SK-MEL-5 (cell line): Measurements from ENCODE around the gene DYNC1LI2. TPM values are rescaled to one million over a fixed set of nuclear protein-coding genes. Genes with fewer than 3 reads are reported as not detected.
"Not testable (repeated sequence)": the region's sequence is repeated elsewhere in the genome, so short reads cannot be mapped to it uniquely, and the experiment has no call there.

ENCODE experiments used
- DNase-seq: peaks from one replicate; pipeline ENCODE4 v3.0.0-alpha.2; 2016; ENCODE audit warnings: low read depth, low spot score
- in situ Hi-C: cut with HindIII; loops from 2 replicates; pipeline ENCODE4 v1.10.0; 2016; ENCODE audit warnings: low sequenced_read_pairs, high pct_unique_total_duplicates, low pct_unique_long_range_greater_than_20kb
- polyA plus RNA-seq, 2 experiments: library from polyadenylated mRNA; depleted of rRNA; stranded (reverse); fragments of >200 nt; gene quantifications; 2 replicates each; pipeline ENCODE4 v1.2.3, GENCODE V29; 2015
- total RNA-seq: library from RNA; depleted of rRNA; stranded (reverse); fragments of >200 nt; shearing (Covaris generic); gene quantifications from 2 replicates; pipeline ENCODE4 v1.2.3, GENCODE V29; 2014; rRNA removed

The DYNC1LI2 gene
- total RNA-seq = 118 and 127 TPM in 2 replicates
- 85.7 and 103 TPM in 2 replicates for polyA plus RNA-seq (2015; cell fraction: cytosol; rRNA removed)
- polyA plus RNA-seq (2015; cell fraction: nucleus; rRNA removed) = 533 and 591 TPM in 2 replicates

DNA sequence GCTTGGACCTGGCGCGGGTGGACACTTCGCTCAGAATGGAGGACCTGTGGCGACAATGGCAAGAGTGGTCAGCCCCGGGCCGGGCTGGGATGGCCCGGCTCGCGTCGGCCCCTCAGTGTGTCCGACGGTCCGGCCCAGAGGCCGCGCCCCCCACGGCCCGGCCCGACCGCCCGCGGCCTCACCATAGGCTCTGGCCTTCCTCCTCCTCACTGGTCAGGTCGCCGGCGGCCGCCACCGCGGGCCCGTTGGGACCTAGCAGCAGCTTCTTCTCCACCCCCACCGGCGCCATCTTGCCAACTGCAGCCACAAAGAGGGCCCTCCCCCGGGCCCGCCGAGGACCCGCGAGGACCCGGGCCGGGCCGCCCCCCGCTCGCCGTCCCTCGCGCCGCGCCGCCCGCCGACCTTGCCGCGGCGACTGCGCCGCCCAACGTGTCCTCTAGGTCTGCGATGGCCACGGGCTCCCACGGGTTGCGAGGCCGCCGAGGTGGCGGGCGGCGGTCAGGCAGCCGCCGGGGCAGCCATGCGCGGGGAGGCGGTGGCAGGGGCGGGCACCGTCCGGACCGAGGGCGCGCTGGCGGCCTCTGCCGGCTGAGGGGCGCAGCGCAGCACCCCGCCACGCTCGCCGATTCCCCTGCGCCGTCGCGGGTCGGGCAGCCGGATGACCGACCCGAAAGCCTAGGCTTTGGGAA, at the start of gene DYNC1LI2:
Gene DYNC1LI2 (minus strand): TSS at position 307 of the 689 bp plus-strand sequence. CDS start 18 bp downstream, at position 289.
- DNase-seq = peak; percentile 84
- in situ Hi-C loops = no loop called here

- no peak for DNase-seq
- in situ Hi-C loops = no loop called here
Measured at GRCh38 chr16:66800856-66801255, 49.4 kb upstream of the DYNC1LI2 start.

DNA sequence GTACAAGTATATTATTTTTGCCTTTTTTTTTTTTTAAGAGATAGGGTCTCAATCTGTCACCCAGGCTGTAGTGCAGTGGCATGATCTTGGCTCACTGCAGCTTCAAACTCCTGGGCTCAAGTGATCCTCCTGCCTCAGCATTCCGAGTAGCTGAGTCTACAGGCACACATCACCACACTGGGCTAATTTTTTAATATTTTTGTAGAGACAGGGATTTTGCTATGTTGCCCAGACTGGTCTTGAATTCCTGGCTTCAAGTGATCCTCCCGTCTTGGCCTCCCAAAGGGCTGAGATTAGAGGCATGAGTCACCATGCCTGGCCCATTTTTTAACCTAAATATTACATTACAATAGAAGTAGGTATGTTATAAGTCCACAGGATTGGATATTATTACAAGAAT, 46.8 kb upstream of the DYNC1LI2 start:
- no peak for DNase-seq
- in situ Hi-C loops = no loop called here

DNA sequence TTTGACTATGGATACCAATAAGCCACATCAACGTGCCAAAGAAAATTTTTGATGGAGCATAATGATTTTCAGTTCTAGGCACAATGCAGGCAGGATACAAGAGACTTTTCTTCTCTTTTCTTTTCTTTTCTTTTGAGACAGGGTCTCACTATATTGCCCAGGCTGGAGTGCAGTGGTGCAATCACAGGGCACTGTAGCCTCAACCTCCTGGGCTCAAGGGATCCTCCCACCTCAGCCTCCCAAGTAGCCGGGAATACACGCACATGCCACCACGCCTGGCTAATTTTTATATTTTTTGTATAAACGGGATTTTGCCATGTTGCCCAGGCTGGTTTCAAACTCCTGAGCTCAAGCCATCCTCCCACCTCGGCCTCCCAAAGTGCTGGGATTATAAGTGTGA, 42.6 kb upstream of the DYNC1LI2 start:
- DNase-seq, in situ Hi-C loops: not testable (repeated sequence)

GRCh38 chr16:66790130-66790733, 38.8 kb upstream of the DYNC1LI2 start:
- in situ Hi-C loops = no loop called here
- no peak for DNase-seq

DNA sequence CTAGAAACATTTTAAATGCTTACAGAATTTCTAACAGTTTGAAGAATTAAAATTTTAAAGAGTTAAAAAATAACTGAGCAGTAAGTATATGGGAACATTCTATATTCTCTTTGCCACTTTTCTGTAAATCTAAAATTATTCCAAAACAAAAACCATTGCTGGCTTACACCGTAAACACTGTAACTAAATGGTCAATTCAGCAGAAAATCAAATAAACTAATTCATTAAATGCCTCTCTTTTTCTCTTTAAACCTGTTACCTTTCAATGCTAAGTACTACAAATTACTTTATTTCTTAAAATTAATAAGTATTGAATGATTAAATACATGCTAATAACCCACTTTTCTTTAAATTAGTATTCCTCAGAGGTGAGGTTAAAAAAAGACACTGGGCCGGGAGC, 36.0 kb upstream of the DYNC1LI2 start:
- no peak for DNase-seq
- in situ Hi-C loops = no loop called here

- in situ Hi-C loops = no loop called here
- DNase-seq = no peak
Measured at GRCh38 chr16:66786551-66786950, 35.1 kb upstream of the DYNC1LI2 start.

- no peak for DNase-seq
- in situ Hi-C loops = no loop called here
Measured at GRCh38 chr16:66776457-66776856, 25.0 kb upstream of the DYNC1LI2 start.

DNA sequence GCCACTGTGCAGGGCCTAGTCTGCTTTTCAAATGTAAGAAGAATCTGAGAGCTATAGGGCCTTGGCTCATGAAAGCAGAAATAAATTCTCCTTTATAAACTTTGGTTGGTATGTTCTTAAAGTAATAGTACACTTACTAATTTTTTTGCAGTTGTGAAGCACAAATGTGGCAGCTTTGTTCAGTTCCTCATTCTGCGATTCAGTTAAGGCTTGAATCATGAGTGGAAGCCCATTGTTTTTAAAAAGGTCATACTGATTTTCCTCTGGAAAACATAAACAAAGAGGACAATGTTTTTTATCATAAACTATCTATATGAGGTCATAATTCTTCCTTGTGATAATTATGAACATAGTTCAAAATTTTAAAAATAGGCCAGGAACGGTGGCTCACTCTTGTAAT, 23.6 kb upstream of the DYNC1LI2 start:
- in situ Hi-C loops = no loop called here

DNA sequence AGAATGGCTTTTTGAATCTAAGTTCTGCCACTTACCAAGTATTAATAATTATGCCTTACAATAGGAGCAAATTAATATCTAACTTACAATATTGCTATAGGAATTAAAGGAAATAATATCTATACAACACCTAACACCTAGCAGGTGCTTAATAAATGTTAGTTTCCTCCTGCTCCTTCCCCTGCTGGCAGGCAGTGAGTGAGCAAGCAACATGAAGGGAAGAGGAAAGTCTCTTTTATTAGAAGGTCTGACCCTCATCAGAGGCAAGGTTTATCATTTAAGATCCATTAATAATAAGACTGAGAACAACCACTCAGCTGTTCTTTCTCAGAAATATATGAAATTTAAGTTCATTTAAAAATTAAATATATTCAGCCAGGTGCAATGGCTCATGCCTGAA, 6.7 kb upstream of the DYNC1LI2 start:
- no peak for DNase-seq
- in situ Hi-C loops = no loop called here

More for the DNA sequence above, 23.6 kb upstream of the DYNC1LI2 start:
- peak; percentile 94 for DNase-seq

GRCh38 chr16:66754819-66755218, 3.4 kb upstream of the DYNC1LI2 start:
- in situ Hi-C loops = no loop called here
- DNase-seq = no peak

DNA sequence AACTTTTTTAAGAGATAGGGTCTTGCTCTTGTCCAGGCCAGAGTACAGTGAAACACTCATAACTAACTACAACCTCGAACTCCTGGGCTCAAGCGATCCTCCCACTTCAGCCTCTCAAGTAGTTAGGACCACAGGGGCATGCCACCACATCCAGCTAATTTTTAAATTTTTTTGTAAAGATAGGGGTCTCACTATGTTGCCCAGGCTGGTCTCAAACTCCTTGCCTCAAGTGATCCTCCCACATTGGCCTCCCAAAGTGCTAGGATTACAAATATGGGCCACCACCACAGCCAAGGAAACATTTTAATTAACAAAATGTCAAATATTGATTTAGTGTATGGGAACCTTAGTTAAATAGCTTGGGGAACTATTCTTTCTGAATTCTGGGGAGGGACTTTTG, 2.8 kb upstream of the DYNC1LI2 start:
- in situ Hi-C loops = no loop called here
- DNase-seq = no peak

DNA sequence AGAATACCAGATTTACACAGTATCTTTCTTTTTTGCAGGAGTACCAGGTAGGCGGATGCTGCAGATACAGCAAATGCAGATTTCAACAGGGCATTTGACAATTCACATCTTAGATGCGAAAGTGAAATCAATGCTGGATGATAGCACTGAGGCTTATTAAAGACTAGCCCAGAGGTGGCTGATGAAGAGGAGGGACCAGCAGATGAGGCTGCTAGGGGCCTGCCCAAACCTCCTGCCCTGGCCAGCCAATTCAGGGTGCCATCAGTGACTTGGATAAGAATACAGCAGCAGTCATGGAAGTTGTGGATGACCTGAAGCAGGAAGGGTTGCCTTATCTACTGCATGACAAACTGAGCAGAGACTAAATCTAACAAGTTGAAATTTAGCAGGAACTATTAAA, 1.5 kb upstream of the DYNC1LI2 start:
- DNase-seq = no peak
- in situ Hi-C loops = no loop called here

- no peak for DNase-seq
- in situ Hi-C loops = no loop called here
Measured at GRCh38 chr16:66752379-66752778, 970 bp upstream of the DYNC1LI2 start.

DNA sequence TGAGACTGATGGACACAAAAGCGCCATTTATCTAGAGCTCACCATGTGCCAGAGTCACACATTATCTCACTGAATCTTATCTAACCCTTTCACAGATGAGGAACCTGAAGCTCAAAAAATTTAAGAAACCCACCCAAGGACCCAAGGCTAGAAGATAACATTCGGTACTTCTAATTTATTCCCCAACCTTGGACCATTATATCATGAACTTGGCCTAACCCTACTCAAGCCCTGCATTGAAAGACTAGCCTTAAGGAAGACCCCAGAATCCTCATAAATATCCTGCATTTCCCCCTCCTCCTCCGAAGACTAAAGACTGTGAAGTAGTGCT, 548 bp upstream of the DYNC1LI2 start:
- in situ Hi-C loops = no loop called here
- no peak for DNase-seq

GRCh38 chr16:66751053-66751302, 431 bp downstream of the DYNC1LI2 start:
- in situ Hi-C loops = no loop called here

GRCh38 chr16:66750279-66751052, 943 bp downstream of the DYNC1LI2 start:
- in situ Hi-C loops = no loop called here
- DNase-seq = peak; percentile 5

More at GRCh38 chr16:66751053-66751302, 431 bp downstream of the DYNC1LI2 start:
- peak; percentile 4 for DNase-seq

GRCh38 chr16:66746682-66747081, 4.7 kb downstream of the DYNC1LI2 start:
- in situ Hi-C loops = no loop called here
- peak; percentile 9 for DNase-seq

- in situ Hi-C loops = no loop called here
- DNase-seq = no peak
Measured at GRCh38 chr16:66746048-66746447, 5.4 kb downstream of the DYNC1LI2 start.
